GM21737 (cell line): Measurements from ENCODE around the gene RAB38.
A peak's percentile ranks its signal among the peaks of the same experiment; 100 is the strongest.

Experiments used
- ATAC-seq: cut with Tn5 transposase; IDR thresholded peaks from one replicate; pipeline ENCODE4 v1.9.1; 2021; ENCODE audit warnings: mild to moderate bottlenecking, moderate library complexity; ENCODE audit not compliant: unreplicated experiment

Gene RAB38

DNA sequence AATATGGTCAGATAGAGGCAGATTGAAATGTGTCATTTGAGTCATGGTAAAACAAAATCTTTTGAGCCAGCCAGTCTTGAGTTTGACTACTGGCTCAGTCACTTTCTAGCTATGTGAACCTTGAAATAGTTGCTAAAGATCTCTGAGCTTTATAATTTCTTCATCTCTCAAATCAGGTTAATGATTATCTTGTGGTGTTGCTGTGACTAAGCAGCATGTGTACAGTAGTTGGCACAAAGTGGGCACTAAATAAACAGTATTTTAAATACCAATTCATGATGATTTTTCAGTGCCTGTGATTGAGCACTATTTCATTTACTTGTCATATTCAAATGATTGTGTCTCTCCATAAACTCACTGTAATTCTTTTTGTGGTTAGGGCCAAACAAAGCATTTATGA is 70.8 kb downstream of the RAB38 start:
- ATAC-seq = no peak

DNA sequence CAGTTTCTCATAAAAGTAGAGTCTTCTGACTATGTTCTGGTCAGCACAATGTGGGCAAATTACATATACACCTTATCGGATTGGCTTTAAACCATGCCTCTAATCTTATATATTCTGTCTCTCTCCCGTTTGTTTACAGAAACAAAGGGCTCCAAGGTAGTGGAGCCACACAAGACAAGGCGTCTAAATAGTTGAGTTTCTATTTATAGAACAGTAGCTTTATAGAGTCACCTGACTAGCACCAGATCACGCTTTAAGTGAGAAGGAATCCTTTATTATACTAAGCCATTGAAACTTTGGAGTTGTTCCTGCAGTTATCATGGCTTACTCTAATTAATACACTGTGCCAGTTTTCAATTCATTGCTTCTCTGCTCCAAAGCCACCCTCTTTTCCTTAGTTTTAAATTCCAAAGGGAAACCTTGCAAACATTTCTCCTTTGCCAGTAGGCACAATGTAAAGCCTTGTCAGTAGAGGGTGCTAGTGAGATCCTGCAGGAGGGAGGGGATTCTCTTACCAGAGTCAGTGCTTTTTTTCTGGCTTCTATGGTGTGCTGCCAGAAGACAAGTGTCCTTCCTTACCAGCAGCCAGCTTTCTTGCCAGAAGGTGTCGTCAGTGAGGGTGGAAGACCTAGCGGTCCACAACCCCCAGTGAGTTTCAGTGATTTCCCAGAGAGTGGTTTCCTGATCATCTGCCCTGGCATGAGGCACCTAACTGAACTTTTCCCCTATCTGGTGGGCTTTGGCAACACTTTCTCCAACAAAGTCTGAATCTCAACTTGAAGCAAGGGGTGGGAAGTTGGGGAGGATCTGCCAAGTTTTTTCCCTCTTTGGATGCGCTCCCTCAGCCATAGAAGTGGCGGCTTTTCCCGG is 71.7 kb downstream of the RAB38 start:
- peak; percentile 88 for ATAC-seq

DNA sequence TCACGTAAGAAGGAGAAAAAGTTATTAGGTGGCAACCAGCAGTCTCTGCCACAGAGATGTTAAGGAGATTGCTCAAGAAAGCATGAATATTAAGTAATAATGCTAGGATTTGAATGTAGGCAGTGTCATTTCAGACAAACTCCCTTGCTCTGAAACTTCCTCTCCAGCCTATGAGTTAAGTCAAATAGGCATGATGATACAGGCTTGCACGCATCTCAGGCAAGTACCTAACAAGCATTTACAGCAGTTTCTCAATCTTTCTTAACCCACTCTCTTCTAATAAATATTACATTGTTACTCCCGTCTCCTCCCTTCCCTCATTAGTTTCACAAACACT is 72.7 kb downstream of the RAB38 start:
- ATAC-seq = no peak

DNA sequence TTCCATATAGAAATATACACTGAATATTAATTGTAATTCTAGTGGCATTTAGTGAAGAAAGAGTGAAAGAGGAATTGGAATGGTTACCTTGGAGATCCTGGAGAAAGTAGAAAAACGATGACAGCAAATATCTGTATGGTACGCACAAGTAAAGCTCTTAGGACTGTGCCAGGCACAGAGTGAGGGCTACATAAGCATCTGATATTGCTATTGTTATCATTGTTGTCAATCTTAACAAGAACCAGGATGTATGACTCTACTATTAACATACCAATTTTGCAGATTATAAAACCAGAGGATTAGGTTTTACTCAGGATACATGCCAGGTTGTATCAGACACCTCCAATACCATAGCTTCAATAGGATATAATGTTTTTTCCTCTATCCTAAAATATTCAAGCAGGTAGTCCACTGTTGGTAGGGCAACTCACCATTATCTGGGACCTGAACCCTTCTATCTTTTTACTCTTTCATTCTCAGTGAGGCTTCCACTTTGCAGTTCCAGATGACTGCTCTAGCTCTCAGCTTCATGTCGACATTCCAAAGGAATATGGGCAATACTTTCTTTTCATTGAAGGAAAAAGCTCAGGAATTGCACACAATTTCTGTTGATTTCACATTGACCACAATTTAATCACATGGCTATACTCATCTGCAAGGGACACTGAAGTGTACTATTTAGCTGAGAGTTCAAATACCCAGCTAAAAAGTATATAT is 73.2 kb downstream of the RAB38 start:
- no peak for ATAC-seq

DNA sequence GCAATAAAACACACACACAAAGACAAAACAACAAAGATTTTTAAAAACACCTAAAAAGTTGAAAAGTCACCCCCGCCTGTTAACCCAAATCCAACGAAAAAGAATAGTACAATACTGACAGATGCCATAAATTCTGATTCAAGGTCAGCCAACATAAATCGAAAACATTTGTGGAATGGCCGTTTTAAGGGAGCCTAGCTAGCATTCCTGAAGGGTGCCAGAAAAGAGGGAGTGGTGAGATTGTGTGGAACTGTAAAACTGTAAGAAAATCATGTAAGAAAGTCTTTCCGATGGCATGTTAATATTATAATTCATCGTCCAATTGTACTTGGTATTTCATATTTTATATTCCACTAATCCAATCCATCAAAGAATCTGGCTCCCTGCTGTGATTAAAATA is 75.1 kb downstream of the RAB38 start:
- no peak for ATAC-seq

DNA sequence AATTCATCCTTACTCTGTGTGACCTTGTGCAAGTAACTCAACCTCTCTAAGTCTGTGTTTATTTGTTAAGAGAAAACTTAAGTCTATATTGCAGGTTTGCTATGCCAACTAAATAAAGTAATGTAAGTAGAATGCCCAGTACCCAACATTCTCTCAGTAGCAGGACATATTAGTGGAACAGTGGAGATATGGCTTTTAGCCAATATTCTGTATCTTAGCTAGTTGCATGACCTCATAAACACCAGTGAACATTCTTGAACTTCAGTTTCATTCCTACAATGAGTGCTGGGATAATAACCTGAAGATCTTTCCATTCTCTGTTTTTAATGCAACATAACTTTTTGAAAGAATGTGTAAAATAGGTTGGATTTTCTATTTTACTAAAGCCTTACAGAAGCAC is 77.0 kb downstream of the RAB38 start:
- no peak for ATAC-seq

DNA sequence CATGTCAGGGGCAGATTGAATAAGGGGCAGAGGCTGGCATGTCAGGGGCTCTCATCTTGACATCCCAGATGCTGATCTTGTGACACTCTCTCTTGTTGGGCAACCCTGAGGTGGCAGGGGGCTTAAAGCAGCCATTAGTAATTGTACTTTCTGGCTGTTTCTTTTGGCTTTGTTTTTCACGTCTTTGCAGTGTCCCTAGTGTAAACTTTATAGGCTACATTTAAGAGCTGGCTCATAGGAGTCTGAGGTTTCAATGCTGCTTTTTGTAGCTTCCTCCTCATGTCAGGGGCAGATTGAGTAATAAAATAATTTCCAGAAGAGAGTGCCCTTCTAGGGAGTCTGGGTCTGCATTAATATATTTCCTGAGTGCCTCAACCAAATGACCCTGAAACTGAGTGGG is 86.1 kb downstream of the RAB38 start:
- ATAC-seq = no peak

DNA sequence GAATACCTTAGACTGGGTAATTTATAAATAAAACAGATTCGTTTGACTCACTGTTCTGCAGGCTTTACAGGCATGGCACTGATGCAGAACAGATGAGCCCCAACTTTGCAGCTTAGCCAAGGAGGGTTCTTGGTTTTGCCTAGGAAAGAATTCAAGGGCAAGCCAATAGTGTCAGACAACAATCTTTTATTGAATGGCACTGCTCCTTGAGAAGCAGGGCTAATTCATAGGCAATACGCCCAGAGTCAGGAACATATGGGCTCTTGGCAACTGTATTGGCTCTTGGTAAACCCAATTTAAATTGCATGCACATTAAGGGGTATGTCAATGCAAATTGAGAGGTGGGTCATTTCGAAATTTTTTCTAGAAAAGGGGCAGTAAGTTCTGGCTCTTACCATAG is 87.9 kb downstream of the RAB38 start:
- no peak for ATAC-seq

DNA sequence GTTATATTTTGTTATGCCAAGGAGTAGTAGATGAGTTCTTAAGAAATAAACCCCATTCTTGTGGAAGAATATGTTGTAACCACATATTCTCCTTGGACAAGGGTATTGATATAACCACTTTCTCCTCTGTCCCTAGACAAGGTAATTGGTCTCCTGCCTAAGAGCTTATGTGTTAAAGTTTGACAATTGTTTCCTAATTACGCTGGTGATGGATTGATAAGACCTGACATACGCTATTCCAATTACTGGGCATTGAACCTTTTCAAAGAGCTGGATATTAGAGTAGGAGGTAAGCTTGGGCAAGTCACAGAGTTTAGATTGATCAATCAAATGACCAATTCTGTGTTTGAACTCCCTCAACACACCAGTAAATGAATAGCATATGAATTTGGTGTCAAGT is 88.9 kb downstream of the RAB38 start:
- no peak for ATAC-seq

DNA sequence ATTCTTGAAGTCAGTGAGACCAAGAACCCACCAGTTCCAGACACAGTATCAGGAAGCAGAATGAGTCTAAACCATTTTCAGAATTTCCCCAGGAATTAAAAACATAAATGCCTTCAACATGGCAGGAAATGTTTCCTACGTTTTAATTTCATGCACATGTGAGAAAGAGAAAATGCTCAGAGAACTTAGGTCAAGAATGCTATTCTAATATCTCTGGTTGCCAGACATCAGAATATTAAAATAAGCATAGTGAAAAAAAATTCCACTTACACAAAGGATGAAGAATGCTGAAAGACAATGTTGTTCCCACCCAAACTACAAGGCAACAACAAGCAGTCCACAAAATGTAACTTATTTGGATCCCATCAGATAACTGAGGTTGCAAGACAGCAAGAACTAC is 104.8 kb downstream of the RAB38 start:
- no peak for ATAC-seq

DNA sequence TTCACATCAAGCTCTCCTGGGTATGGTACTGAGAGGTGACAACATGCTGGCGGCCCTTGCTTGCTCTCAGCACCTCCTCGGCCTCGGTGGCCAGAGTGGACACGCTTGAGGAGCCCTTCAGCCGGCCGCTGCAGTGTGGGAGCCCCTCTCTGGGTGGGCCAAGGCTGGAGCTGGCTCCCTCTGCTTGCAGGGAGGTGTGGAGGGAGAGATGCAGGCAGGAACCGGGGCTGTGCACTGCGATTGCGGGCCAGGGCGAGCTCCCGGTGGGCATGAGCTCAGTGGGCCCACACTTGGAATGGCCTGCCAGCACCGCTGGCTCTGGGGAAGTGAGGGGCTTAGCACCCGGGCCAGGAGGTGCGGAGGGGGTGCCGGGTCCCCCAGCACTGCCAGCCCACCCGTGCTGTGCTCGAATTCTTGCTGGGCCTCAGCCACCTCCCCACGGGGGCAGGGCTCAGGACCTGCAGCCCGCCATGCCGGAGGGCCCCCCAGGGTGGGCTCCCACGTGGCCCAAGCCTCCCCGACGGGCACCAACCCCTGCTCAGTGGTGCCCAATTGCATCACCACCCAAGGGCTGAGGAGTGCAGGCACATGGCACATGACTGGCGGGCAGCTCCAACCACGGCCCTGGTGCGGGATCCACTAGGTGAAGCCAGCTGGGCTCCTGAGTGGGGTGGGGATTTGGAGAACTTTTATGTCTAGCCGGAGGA is 106.2 kb downstream of the RAB38 start:
- no peak for ATAC-seq

DNA sequence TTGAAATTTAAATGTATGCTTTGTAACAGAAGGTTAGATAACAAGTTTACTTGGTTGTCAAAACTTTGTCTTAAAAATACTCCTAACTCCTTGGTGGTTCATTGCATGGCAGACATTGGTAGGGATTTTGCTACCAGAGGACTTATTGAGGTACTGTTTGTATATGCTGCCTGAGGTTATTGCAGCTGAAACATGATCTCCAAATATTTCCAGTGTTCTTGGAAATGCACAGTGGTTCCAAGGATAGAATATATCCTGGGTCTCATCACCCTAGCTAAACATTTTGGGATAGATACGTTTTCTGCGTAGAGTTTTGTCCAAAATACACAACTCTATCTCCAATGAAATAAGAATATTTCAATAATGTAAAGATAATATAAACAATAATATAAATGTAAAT is 109.2 kb downstream of the RAB38 start:
- ATAC-seq = no peak

DNA sequence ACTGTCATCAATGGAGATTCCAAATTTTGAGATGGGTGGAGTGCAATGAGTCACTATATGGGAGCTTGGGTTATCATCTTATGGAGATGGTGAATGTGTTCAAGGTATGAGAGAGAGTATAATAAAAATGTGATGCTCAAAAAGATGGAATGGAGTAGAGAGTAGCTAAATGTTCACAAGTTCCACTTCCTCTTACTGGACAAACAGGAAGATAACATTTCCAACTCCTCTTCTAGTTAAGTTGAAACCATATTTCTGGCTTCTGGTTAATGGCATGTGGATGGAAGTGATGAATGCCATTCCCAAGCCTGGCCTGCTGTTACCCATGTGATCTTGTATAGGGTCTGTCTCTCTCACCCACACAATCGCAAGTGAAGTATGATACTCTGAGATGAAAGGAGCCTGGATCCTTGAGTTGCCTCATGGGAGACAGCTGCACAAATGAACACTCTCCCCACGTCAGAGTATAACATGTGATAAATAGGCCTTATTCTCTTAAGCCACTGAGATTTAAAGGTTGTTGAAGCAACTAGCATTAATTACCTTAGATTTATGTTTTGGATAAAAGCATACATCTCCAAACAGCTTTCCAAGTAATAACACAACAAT is 111.0 kb downstream of the RAB38 start:
- no peak for ATAC-seq
